Duodenal mucosa (tissue), 2 donors: Measurements from ENCODE around the gene OR5D14.

Experiments used
- H3K27ac ChIP-seq: one replicate; pipeline ENCODE4 v1.7.0; 2013; ENCODE audit warnings: low read depth, low read length
- H3K27me3 ChIP-seq, 2 donors: one replicate each; pipeline ENCODE4 v1.7.0; 2013; ENCODE audit warnings: low read length in 2 of 2, control low read depth in 1 of 2; ENCODE audit not compliant: insufficient read depth in 2 of 2, control insufficient read depth in 1 of 2
- H3K36me3 ChIP-seq, 2 donors: one replicate each; pipeline ENCODE4 v1.7.0; 2013; ENCODE audit warnings: low read length in 2 of 2, control low read depth in 1 of 2; ENCODE audit not compliant: insufficient read depth in 2 of 2, control insufficient read depth in 1 of 2
- H3K4me1 ChIP-seq, 2 donors: one replicate each; pipeline ENCODE4 v1.7.0; 2013; ENCODE audit warnings: low read length in 2 of 2, control low read depth in 1 of 2; ENCODE audit not compliant: insufficient read depth in 2 of 2, control insufficient read depth in 1 of 2
- H3K4me3 ChIP-seq, 2 donors: one replicate each; pipeline ENCODE4 v1.7.0; 2013; ENCODE audit warnings: low read length in 2 of 2, low read depth in 1 of 2
- H3K9ac ChIP-seq, 2 donors: one replicate each; pipeline ENCODE4 v1.7.0; 2013; ENCODE audit warnings: low read length in 2 of 2, low read depth in 1 of 2
- H3K9me3 ChIP-seq, 2 donors: one replicate each; pipeline ENCODE4 v1.7.0; 2013; ENCODE audit warnings: low read length in 2 of 2, control low read depth in 1 of 2; ENCODE audit not compliant: control insufficient read depth in 1 of 2

Gene OR5D14

GRCh38 chr11:55795256-55795655 is at the start of gene OR5D14:
TSS of gene OR5D14 (plus strand) at chr11:55795556. CDS start at chr11:55795556, 0 bp downstream.
- no peaks in the 10 kb centered on the region for H3K4me1 ChIP-seq

DNA sequence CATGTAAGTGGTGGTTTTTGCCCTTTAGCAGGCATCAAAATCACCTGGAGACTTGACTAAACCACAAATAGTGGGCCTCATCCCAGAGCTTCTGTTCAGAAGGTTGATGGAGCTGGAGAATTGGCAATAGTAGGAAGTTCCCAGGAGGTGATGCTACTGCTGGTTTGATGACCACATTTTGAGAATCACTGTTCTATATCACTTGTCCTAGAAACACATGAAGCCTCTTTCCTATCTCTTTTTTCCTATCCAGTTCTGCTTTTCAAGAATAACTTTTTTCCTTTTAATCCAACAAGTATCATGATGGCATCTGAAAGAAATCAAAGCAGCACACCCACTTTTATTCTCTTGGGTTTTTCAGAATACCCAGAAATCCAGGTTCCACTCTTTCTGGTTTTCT is 22.2 kb upstream of the OR5D14 start, which contains the start of gene OR5D13:
OR5D13 (plus strand) TSS at position 301 of the 400 bp plus-strand sequence; CDS start at position 301, 0 bp downstream.
- Histone ChIP-seq H3K9me3 (peaks cover 11 to 19% of the 10 kb centered on the region in 2 donors), H3K27me3 (no peaks in the 10 kb centered on the region), H3K4me1 (no peaks in the 10 kb centered on the region), H3K9ac (no peak within 1 kb of the TSS), H3K4me3 (no peak within 1 kb of the TSS), H3K27ac (no peak within 1 kb of the TSS), H3K36me3 (no peaks in the 10 kb centered on the region)

More at GRCh38 chr11:55795256-55795655, at the start of gene OR5D14:
- H3K36me3 ChIP-seq: no peaks in the 10 kb centered on the region
- H3K27me3 ChIP-seq: no peaks in the 10 kb centered on the region
- no peak within 1 kb of the TSS for H3K4me3 ChIP-seq
- peaks cover 9% of the 10 kb centered on the region in 2 donors for H3K9me3 ChIP-seq
- no peak within 1 kb of the TSS for H3K9ac ChIP-seq
- no peak within 1 kb of the TSS for H3K27ac ChIP-seq

- no peaks in the 10 kb centered on the region for H3K27me3 ChIP-seq
- H3K9ac ChIP-seq: no peak overlapping the region
- H3K9me3 ChIP-seq: peaks cover 9 to 13% of the 10 kb centered on the region in 2 donors
- H3K27ac ChIP-seq: no peak overlapping the region
- no peaks in the 10 kb centered on the region for H3K36me3 ChIP-seq
- no peak overlapping the region for H3K4me3 ChIP-seq
- no peaks in the 10 kb centered on the region for H3K4me1 ChIP-seq
These were observed 3.8 kb upstream of the OR5D14 start for GRCh38 chr11:55791606-55792005.

DNA sequence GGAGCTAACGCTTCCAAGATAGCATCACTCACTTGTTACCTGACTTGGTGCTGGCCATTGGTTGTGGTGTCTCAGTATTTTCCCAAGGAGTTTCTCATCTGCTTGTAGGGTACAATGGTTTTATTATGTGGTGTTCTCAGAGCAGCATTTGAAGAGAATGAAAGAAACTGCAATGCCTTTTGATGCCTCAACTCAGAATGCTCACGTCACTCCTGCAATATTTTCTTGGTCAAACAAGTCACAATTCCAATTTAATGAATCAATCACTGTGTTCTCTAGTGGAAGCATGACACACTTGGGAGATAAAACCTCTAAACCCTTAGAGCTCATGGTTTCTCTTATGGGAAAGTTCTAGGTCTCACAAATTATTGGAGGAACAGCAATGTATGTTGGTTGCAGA is 2.0 kb upstream of the OR5D14 start:
- Histone ChIP-seq H3K4me3 (no peak overlapping the region), H3K27me3 (no peaks in the 10 kb centered on the region), H3K36me3 (no peaks in the 10 kb centered on the region), H3K4me1 (no peaks in the 10 kb centered on the region), H3K9ac (no peak overlapping the region), H3K9me3 (peaks cover 9 to 10% of the 10 kb centered on the region in 2 donors), H3K27ac (no peak overlapping the region)

- Histone ChIP-seq H3K27ac (no peak overlapping the region), H3K9me3 (peaks cover 10 to 27% of the 10 kb centered on the region in 2 donors), H3K27me3 (no peaks in the 10 kb centered on the region), H3K36me3 (no peaks in the 10 kb centered on the region), H3K4me1 (no peaks in the 10 kb centered on the region), H3K9ac (no peak overlapping the region), H3K4me3 (no peak overlapping the region)
These were observed 10.9 kb downstream of the OR5D14 start for GRCh38 chr11:55806248-55806647.

GRCh38 chr11:55811067-55811466 is 15.7 kb downstream of the OR5D14 start, which contains the start of gene OR5L1:
TSS of gene OR5L1 (plus strand) at chr11:55811367. CDS start at chr11:55811467, 100 bp downstream.
- no peaks in the 10 kb centered on the region for H3K36me3 ChIP-seq
- H3K27me3 ChIP-seq: no peaks in the 10 kb centered on the region
- H3K4me3 ChIP-seq: no peak within 1 kb of the TSS
- H3K4me1 ChIP-seq: no peaks in the 10 kb centered on the region
- no peak within 1 kb of the TSS for H3K27ac ChIP-seq
- no peak within 1 kb of the TSS for H3K9ac ChIP-seq
- peaks cover 16 to 25% of the 10 kb centered on the region in 2 donors for H3K9me3 ChIP-seq

DNA sequence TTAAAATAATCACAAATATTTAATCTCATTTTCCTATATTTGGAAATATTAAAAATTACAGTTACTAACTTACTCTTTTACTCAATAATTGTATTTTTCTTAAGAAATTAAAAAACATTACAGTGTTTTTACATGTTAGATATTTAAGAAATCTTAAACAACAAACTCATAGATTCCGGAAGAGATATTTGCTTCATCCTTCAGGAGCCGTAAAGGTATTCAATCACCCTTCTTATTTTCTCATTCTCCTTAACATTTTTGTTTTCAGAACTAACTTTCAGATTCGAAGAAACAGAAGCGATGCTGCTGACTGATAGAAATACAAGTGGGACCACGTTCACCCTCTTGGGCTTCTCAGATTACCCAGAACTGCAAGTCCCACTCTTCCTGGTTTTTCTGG is 24.0 kb downstream of the OR5D14 start, which contains the start of gene OR5D18:
OR5D18 (plus strand) TSS at position 301 of the 400 bp plus-strand sequence; CDS start at position 301, 0 bp downstream.
- H3K9me3 ChIP-seq: peaks cover 11 to 14% of the 10 kb centered on the region in 2 donors
- no peaks in the 10 kb centered on the region for H3K4me1 ChIP-seq
- H3K36me3 ChIP-seq: no peaks in the 10 kb centered on the region
- H3K27ac ChIP-seq: no peak within 1 kb of the TSS
- H3K9ac ChIP-seq: no peak within 1 kb of the TSS
- no peak within 1 kb of the TSS for H3K4me3 ChIP-seq
- H3K27me3 ChIP-seq: no peaks in the 10 kb centered on the region

DNA sequence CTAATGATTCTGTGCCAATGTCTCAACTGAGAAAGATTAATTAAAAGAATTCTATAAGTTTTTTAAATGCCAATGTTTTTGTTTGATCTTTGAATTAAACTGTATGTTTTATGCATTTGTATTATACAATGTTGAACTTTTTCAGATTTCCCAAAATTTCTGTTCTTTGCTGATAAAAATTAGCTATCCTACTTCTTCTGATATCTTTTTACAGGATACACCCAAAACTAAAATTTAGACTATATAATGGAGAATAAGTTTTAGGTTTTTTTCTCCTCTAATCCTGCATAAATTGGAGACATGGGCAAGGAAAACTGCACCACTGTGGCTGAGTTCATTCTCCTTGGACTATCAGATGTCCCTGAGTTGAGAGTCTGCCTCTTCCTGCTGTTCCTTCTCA is 31.6 kb downstream of the OR5D14 start, which contains the start of gene OR5L2:
OR5L2 (plus strand) TSS at position 301 of the 400 bp plus-strand sequence; CDS start at position 301, 0 bp downstream.
- Histone ChIP-seq H3K36me3 (no peaks in the 10 kb centered on the region), H3K4me3 (no peak within 1 kb of the TSS), H3K9ac (no peak within 1 kb of the TSS), H3K4me1 (no peaks in the 10 kb centered on the region), H3K27ac (no peak within 1 kb of the TSS), H3K27me3 (no peaks in the 10 kb centered on the region), H3K9me3 (peaks cover 11 to 17% of the 10 kb centered on the region in 2 donors)

DNA sequence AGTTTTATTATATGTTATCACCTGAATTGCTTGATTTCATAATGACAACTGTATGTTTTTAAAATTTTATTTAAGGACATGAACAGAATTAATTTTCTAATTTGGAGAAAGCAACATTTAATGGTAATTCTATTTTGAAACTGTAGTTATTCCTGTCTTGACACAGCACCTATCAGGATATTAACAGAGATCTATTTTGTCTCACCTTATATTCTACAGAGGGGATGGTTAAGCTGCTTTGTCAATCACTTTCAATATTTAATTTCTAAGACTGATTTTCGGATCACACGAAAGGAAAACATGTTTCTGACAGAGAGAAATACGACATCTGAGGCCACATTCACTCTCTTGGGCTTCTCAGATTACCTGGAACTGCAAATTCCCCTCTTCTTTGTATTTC is 43.1 kb downstream of the OR5D14 start, which contains the start of gene OR5D16:
OR5D16 (plus strand) TSS at position 301 of the 400 bp plus-strand sequence; CDS start at position 301, 0 bp downstream.
- H3K27me3 ChIP-seq: no peaks in the 10 kb centered on the region
- H3K9me3 ChIP-seq: peaks cover 6 to 9% of the 10 kb centered on the region in 2 donors
- no peaks in the 10 kb centered on the region for H3K36me3 ChIP-seq
- H3K9ac ChIP-seq: no peak within 1 kb of the TSS
- no peak within 1 kb of the TSS for H3K27ac ChIP-seq
- H3K4me1 ChIP-seq: no peaks in the 10 kb centered on the region
- no peak within 1 kb of the TSS for H3K4me3 ChIP-seq
